Measurements from ENCODE around the gene AIP.
A peak's percentile ranks its signal among the peaks of the same experiment; 100 is the strongest.

DNA sequence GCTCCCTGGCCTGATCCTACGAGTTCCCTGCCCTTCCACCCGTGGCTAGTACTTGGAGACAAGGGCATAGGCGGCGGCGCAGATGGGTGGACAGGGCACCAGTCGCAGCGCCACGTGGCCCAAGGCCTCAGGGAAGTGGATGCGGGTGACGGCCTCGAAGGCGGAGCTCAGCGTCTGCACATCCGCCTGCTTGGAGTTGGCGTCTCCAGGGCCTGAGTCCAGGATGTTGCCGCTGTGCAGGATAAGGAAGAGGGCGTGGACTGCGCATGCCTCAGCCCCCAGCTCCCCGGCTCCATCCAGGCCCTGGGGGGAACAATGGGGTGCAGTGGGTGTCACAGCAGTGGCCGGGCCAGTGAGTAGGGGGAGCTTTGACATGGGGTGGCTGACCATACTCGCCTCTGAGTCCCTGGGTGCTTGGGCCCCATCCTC is 15.7 kb downstream of the AIP start:
- TF ChIP-seq, protein P1, sequence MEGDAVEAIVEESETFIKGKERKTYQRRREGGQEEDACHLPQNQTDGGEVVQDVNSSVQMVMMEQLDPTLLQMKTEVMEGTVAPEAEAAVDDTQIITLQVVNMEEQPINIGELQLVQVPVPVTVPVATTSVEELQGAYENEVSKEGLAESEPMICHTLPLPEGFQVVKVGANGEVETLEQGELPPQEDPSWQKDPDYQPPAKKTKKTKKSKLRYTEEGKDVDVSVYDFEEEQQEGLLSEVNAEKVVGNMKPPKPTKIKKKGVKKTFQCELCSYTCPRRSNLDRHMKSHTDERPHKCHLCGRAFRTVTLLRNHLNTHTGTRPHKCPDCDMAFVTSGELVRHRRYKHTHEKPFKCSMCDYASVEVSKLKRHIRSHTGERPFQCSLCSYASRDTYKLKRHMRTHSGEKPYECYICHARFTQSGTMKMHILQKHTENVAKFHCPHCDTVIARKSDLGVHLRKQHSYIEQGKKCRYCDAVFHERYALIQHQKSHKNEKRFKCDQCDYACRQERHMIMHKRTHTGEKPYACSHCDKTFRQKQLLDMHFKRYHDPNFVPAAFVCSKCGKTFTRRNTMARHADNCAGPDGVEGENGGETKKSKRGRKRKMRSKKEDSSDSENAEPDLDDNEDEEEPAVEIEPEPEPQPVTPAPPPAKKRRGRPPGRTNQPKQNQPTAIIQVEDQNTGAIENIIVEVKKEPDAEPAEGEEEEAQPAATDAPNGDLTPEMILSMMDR (IDR thresholded peaks at IDR 0.05) = no peak
- TF ChIP-seq POLR2A (IDR thresholded peaks at IDR 0.05) (peak in 1 of 2 donors; percentile 10), EP300 (IDR thresholded peaks at IDR 0.05) (no peak), POLR2AphosphoS5 (IDR thresholded peaks at IDR 0.05) (no peak)
